ENCODE measurements around the gene MSANTD1.

GRCh38 chr4:3239303-3239702 lies 9.7 kb upstream of the MSANTD1 start:
- TF ChIP-seq CTCF (IDR thresholded peaks at IDR 0.05 in 2 of 3, conservative IDR thresholded peaks at IDR 0.05 in 1 of 3; ENCODE audit: control insufficient read depth in 2 of 3, extremely low read depth in 1 of 3, insufficient read depth in 1 of 3, low read depth in 3 of 3, low read length in 3 of 3) (no peak), POLR2AphosphoS5 (IDR thresholded peaks at IDR 0.05; ENCODE audit: low read length) (no peak)
